NCI-H2227 (cell line): ENCODE measurements around the gene WBP1.
A peak's percentile ranks its signal among the peaks of the same experiment; 100 is the strongest.
"Not testable (repeated sequence)": the region's sequence is repeated elsewhere in the genome, so short reads cannot be mapped to it uniquely, and the experiment has no call there.

Experiments used
- DNase-seq: peaks from one replicate; lab custom pipeline; 2025; ENCODE audit not compliant: unreplicated experiment; lab: John Stamatoyannopoulos, UW

The WBP1 gene

GRCh38 chr2:74426181-74426758 is 32.0 kb upstream of the WBP1 start:
- DNase-seq, result no peak

- DNase-seq, result no peak
Observed at GRCh38 chr2:74427551-74427950, 30.7 kb upstream of the WBP1 start.

GRCh38 chr2:74428675-74429074 is 29.6 kb upstream of the WBP1 start:
- DNase-seq, result no peak

GRCh38 chr2:74429487-74430451 is 28.5 kb upstream of the WBP1 start:
- DNase-seq, result no peak

GRCh38 chr2:74430502-74430901 is 27.7 kb upstream of the WBP1 start:
- no peak for DNase-seq

- no peak for DNase-seq
Observed at GRCh38 chr2:74436111-74436805, 22.0 kb upstream of the WBP1 start.

GRCh38 chr2:74436848-74437695 is 21.2 kb upstream of the WBP1 start:
- DNase-seq, result no peak

GRCh38 chr2:74438248-74438647 is 20.0 kb upstream of the WBP1 start:
- no peak for DNase-seq

- DNase-seq, result no peak
Observed at GRCh38 chr2:74439373-74439772, 18.9 kb upstream of the WBP1 start.

GRCh38 chr2:74439803-74440377 is 18.3 kb upstream of the WBP1 start:
- peak; percentile 53 for DNase-seq

GRCh38 chr2:74440378-74441169 is 17.7 kb upstream of the WBP1 start:
- peak; percentile 90 for DNase-seq

GRCh38 chr2:74441170-74441689 is 17.0 kb upstream of the WBP1 start:
- no peak for DNase-seq

GRCh38 chr2:74441690-74442482 is 16.4 kb upstream of the WBP1 start, which contains the start of gene RTKN:
RTKN (minus strand) TSS chr2:74441937; CDS start chr2:74441816, 121 bp downstream.
- no peak for DNase-seq

GRCh38 chr2:74442483-74443297 is 15.5 kb upstream of the WBP1 start:
- not testable (repeated sequence) for DNase-seq

- DNase-seq, result no peak
Observed at GRCh38 chr2:74444498-74445318, 13.5 kb upstream of the WBP1 start.

- no peak for DNase-seq
Observed at GRCh38 chr2:74447230-74447999, 10.8 kb upstream of the WBP1 start.
